SH-SY5Y (cell line): Measurements from ENCODE around the gene PCDHA13.

Source experiments
- GATA2 ChIP-seq: IDR thresholded peaks from 2 replicates; pipeline ENCODE4 v1.6.1; 2011; ENCODE audit warnings: mild to moderate bottlenecking, low read depth, low read length
- GATA3 ChIP-seq: IDR thresholded peaks from 2 replicates; pipeline ENCODE4 v1.6.1; 2011; ENCODE audit warnings: low read depth, mild to moderate bottlenecking, low read length, moderate library complexity

GRCh38 chr5:140833993-140834392 lies 47.9 kb upstream of the PCDHA13 start, which contains the start of gene PCDHA7:
- TF ChIP-seq GATA2 (no peak), GATA3 (no peak)
